ENCODE results near the gene CYB5D1.

The CYB5D1 gene

DNA sequence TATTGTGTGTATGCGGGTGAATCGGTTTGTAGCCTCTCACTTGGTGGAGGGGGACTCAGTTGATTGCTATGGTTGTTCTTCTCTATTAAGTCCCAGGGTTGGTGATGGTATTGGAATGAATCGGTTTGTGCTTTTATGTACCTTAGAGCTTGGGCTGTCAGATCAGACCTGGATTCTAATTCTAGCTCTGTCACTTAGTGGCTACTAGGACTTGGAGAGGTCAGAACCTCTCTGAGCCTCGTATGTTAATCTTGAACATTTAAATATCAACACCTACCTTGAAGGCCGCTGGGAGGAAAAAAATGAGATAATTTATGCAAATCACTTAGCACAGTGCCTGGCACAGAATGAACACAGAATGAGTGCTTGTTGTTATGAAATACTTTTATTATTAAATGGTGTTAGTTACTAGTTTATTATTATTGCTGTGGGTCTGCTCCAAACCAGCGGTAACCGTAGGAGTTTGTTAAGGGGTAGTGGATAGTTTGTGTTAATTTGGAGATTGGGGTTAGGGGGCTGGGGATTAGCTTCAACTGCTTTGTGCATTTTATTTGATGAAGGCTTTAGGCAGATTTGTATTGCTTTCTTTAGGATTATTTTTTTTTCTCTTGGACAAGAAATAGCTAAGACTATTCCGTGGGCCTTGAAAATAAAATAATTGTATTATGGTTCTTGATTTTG lies 20.3 kb upstream of the CYB5D1 start:
- Histone ChIP-seq H3K9me3 (ENCODE audit: control insufficient read depth, insufficient read depth, low read length) (no peaks in the 10 kb centered on the region), H3K4me1 (ENCODE audit: insufficient read depth, low read length) (peaks cover 11% of the 10 kb centered on the region), H3K36me3 (ENCODE audit: insufficient read depth, low read length) (no peaks in the 10 kb centered on the region), H3K9ac (ENCODE audit: low read depth, low read length) (peak overlapping the region; percentile 82; the same call in 1 of the 2 replicates)

- no peaks in the 10 kb centered on the region for H3K9me3 ChIP-seq (ENCODE audit: control insufficient read depth, insufficient read depth, low read length)
- peaks cover 8% of the 10 kb centered on the region for H3K4me1 ChIP-seq (ENCODE audit: insufficient read depth, low read length)
- no peaks in the 10 kb centered on the region for H3K36me3 ChIP-seq (ENCODE audit: insufficient read depth, low read length)
- H3K9ac ChIP-seq (ENCODE audit: low read depth, low read length), result peak overlapping the region; percentile 82
These were observed 19.4 kb upstream of the CYB5D1 start for GRCh38 chr17:7838090-7839075.

- no peaks in the 10 kb centered on the region for H3K9me3 ChIP-seq (ENCODE audit: control insufficient read depth, insufficient read depth, low read length)
- H3K36me3 ChIP-seq (ENCODE audit: insufficient read depth, low read length), result no peaks in the 10 kb centered on the region
- no peak overlapping the region for H3K9ac ChIP-seq (ENCODE audit: low read depth, low read length)
- peaks cover 8% of the 10 kb centered on the region for H3K4me1 ChIP-seq (ENCODE audit: insufficient read depth, low read length)
These were observed 18.5 kb upstream of the CYB5D1 start for GRCh38 chr17:7839190-7839875.

- H3K36me3 ChIP-seq (ENCODE audit: insufficient read depth, low read length), result no peaks in the 10 kb centered on the region
- H3K9me3 ChIP-seq (ENCODE audit: control insufficient read depth, insufficient read depth, low read length), result no peaks in the 10 kb centered on the region
- H3K4me1 ChIP-seq (ENCODE audit: insufficient read depth, low read length), result peaks cover 8% of the 10 kb centered on the region
- no peak overlapping the region for H3K9ac ChIP-seq (ENCODE audit: low read depth, low read length)
These were observed 17.9 kb upstream of the CYB5D1 start for GRCh38 chr17:7839876-7840261.

DNA sequence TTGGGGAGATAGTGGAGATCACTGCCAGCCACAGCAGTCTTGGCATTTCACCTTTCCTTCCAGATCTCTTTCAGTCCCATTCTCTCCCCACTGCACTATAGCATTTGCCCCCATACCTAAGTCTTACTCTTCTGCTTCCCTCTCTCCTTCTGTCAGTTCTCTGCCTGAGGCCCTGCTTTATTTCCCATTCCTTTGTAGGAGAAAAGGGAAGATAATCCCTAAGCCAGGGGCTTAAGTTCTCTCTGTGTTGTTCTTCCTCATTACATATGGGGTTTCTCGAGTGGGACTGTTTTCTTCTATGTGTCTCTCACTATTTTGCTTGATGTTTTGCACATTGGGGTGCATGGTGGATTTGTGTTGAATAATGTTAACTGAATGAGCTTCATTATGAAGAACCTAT lies 17.4 kb upstream of the CYB5D1 start:
- H3K4me1 ChIP-seq (ENCODE audit: insufficient read depth, low read length), result peaks cover 8% of the 10 kb centered on the region

GRCh38 chr17:7840875-7841274 lies 16.9 kb upstream of the CYB5D1 start:
- H3K9ac ChIP-seq (ENCODE audit: low read depth, low read length), result peak overlapping the region; percentile 80; the same call in 1 of the 2 replicates
- H3K36me3 ChIP-seq (ENCODE audit: insufficient read depth, low read length), result no peaks in the 10 kb centered on the region
- H3K4me1 ChIP-seq (ENCODE audit: insufficient read depth, low read length), result peaks cover 8% of the 10 kb centered on the region
- H3K9me3 ChIP-seq (ENCODE audit: control insufficient read depth, insufficient read depth, low read length), result no peaks in the 10 kb centered on the region

More for the DNA sequence above, 17.4 kb upstream of the CYB5D1 start:
- Histone ChIP-seq H3K9me3 (ENCODE audit: control insufficient read depth, insufficient read depth, low read length) (no peaks in the 10 kb centered on the region), H3K36me3 (ENCODE audit: insufficient read depth, low read length) (no peaks in the 10 kb centered on the region), H3K9ac (ENCODE audit: low read depth, low read length) (no peak overlapping the region)

DNA sequence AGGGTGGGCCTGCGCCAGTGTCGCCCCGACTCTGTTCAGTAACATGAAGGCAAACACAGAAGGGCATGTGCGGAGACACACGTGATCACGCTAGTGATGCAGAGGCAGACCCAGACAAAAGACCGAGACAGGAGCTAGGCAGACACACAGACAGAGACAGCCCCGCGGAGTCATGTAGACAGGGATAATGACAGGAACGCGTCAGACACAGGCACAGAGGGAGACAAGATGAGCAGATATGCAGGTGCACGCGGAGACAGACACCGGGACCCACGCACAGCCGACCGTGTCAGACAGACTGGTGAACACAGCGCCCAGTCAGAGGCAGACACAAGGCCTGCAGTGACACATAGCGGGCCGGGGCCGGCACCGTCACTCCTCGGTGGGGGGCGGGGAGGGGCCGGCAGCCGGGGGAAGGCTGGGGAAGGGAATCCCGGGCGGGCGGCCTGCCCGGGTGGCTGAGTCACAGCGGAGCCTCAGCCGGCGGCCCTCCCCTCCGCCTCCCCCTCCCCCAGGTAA lies 16.3 kb upstream of the CYB5D1 start:
- peaks cover 8% of the 10 kb centered on the region for H3K4me1 ChIP-seq (ENCODE audit: insufficient read depth, low read length)
- no peaks in the 10 kb centered on the region for H3K36me3 ChIP-seq (ENCODE audit: insufficient read depth, low read length)
- no peaks in the 10 kb centered on the region for H3K9me3 ChIP-seq (ENCODE audit: control insufficient read depth, insufficient read depth, low read length)
- H3K9ac ChIP-seq (ENCODE audit: low read depth, low read length), result peak overlapping the region; percentile 80; the same call in 1 of the 2 replicates

- H3K4me1 ChIP-seq (ENCODE audit: insufficient read depth, low read length), result peaks cover 8% of the 10 kb centered on the region
- H3K9me3 ChIP-seq (ENCODE audit: control insufficient read depth, insufficient read depth, low read length), result no peaks in the 10 kb centered on the region
These were observed 15.9 kb upstream of the CYB5D1 start for GRCh38 chr17:7841915-7842379.

GRCh38 chr17:7842380-7843256 lies 15.2 kb upstream of the CYB5D1 start:
- H3K4me1 ChIP-seq (ENCODE audit: insufficient read depth, low read length), result peaks cover 8% of the 10 kb centered on the region
- no peaks in the 10 kb centered on the region for H3K36me3 ChIP-seq (ENCODE audit: insufficient read depth, low read length)
- peak overlapping the region; percentile 80 for H3K9ac ChIP-seq (ENCODE audit: low read depth, low read length)
- no peaks in the 10 kb centered on the region for H3K9me3 ChIP-seq (ENCODE audit: control insufficient read depth, insufficient read depth, low read length)

More at GRCh38 chr17:7841915-7842379, 15.9 kb upstream of the CYB5D1 start:
- Histone ChIP-seq H3K36me3 (ENCODE audit: insufficient read depth, low read length) (no peaks in the 10 kb centered on the region), H3K9ac (ENCODE audit: low read depth, low read length) (peak overlapping the region; percentile 80; the same call in 1 of the 2 replicates)

DNA sequence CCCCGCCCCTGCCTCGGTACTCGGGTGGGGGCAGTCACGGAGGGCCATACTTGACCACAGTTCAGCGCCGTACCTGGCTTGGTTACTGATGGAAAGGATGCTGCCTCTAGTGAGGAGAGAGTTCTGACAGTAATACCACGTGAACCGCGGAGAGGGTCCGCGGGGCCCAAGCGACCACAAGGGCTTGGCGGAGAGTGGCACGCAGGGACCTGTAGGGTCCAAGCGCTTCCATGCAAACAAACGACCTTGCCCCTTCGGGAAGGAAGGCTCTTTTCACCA lies 14.6 kb upstream of the CYB5D1 start:
- Histone ChIP-seq H3K36me3 (ENCODE audit: insufficient read depth, low read length) (no peaks in the 10 kb centered on the region), H3K9ac (ENCODE audit: low read depth, low read length) (peak overlapping the region; percentile 80), H3K9me3 (ENCODE audit: control insufficient read depth, insufficient read depth, low read length) (no peaks in the 10 kb centered on the region), H3K4me1 (ENCODE audit: insufficient read depth, low read length) (peaks cover 8% of the 10 kb centered on the region)

DNA sequence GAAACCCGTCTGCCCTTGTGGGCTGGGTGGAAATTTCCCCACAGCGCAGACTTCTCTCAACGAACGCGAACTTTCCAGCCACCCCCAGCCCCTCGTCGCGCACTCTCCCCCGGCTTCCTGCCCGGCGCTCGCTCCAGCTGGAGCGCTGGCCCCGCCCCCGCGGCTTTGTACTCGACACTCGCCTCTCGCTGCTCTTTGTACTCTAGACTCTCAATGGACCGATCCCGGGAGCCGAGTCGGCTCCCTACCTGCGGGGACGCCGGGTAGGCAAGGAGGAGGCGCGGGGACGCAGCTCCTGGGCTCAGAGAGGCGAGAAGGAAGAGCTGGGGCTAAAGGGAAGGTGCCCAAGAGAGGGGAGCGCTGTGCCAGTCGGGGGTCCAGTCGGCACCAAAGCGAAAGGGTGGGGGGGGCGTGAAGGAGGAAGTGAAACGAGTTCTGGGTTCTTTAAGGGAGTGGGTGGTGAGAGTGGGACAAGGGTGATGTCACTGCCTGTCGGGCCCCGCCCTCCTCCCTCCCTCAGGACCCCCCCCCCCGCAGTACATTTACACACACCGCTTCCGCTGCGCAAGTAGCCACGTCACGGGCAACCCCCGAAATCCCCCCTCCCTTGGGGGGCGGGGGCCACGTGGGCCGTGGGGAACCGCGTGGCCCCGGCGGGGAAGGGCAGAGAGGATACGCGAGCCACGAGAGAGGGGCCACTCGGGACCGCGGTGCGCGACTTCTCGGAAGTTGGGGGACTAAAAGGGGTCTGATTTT lies 14.1 kb upstream of the CYB5D1 start:
- H3K4me1 ChIP-seq (ENCODE audit: insufficient read depth, low read length), result peaks cover 5% of the 10 kb centered on the region
- H3K9ac ChIP-seq (ENCODE audit: low read depth, low read length), result peak overlapping the region; percentile 80
- H3K36me3 ChIP-seq (ENCODE audit: insufficient read depth, low read length), result no peaks in the 10 kb centered on the region
- H3K9me3 ChIP-seq (ENCODE audit: control insufficient read depth, insufficient read depth, low read length), result no peaks in the 10 kb centered on the region

DNA sequence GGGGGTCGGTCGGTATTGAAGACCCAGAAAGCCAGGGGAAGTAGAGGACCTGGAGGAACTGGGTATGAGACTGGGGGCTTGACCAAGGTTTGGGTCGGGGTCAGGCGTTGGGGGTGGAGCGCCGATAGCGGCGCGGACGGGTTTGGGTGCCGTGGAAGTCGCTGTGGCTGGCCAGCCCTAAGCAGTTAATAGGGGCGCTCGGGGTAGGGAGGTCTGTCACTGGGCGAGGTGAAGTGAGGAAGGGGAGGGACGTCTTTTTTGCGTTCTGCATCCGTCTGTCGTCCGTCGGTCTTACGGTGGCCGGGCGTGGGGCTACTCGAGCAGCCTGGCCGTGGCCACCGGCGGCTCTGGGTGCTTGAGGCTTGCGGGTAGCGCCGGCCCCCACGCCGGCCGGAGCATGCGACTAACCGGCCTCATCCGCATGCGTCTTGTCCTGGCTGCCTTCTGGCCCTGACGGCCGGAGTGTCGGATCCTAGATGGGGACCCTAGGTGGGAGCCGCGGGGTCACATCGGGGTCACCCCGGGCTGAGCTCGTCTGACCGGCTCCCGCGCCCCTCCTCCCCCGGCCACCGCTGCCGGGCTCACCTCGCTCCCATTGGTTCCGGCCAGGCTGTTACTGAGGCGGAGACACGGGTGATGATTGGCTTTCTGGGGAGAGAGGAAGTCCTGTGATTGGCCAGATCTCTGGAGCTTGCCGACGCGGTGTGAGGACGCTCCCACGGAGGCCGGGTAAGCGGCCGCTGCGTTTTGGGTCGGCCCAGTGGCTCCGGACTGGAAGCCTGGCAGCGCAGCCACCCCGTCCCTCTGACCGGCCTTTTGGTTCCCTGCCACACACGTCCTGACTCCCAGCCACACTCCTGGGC lies 13.3 kb upstream of the CYB5D1 start:
- Histone ChIP-seq H3K9me3 (ENCODE audit: control insufficient read depth, insufficient read depth, low read length) (no peaks in the 10 kb centered on the region), H3K9ac (ENCODE audit: low read depth, low read length) (peak overlapping the region; percentile 80), H3K36me3 (ENCODE audit: insufficient read depth, low read length) (no peaks in the 10 kb centered on the region), H3K4me1 (ENCODE audit: insufficient read depth, low read length) (no peaks in the 10 kb centered on the region; the same call in 1 of the 2 replicates)

Measured in ES-I3 (cell line).